Neural cell (in vitro differentiated cells): ENCODE measurements around the gene CALCR.

Source experiments
- POLR2AphosphoS5 ChIP-seq: IDR thresholded peaks from 2 replicates; pipeline ENCODE4 v1.6.1; 2012
- TF ChIP-seq, protein P1 (sequence below): fragments of 450-650 bp; IDR thresholded peaks from 2 replicates; pipeline ENCODE4 v1.5.1; 2014; ENCODE audit warnings: antibody characterized with exemption, mild to moderate bottlenecking, moderate library complexity; ENCODE audit not compliant: poor library complexity, severe bottlenecking

DNA sequence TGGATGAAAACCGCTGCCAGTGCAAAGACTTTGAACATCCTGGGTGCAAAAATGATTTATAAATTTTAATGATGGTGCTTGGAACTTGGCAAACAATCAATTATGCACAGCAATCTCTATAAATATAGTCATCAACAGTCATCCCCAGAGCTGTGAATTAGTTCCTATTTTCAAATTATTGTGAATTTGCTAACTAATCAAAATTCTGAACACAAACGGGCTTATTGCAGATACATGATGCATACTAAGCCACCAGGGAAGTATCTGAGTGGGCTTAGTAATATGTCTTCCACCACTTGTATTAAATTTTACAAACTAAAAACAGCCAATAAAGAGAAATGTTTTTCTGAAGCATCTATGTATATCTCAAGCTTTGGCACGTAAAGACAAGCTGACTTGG is 165.2 kb downstream of the CALCR start:
- TF ChIP-seq, protein P1, sequence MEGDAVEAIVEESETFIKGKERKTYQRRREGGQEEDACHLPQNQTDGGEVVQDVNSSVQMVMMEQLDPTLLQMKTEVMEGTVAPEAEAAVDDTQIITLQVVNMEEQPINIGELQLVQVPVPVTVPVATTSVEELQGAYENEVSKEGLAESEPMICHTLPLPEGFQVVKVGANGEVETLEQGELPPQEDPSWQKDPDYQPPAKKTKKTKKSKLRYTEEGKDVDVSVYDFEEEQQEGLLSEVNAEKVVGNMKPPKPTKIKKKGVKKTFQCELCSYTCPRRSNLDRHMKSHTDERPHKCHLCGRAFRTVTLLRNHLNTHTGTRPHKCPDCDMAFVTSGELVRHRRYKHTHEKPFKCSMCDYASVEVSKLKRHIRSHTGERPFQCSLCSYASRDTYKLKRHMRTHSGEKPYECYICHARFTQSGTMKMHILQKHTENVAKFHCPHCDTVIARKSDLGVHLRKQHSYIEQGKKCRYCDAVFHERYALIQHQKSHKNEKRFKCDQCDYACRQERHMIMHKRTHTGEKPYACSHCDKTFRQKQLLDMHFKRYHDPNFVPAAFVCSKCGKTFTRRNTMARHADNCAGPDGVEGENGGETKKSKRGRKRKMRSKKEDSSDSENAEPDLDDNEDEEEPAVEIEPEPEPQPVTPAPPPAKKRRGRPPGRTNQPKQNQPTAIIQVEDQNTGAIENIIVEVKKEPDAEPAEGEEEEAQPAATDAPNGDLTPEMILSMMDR: no peak
- no peak for TF ChIP-seq POLR2AphosphoS5
